Endometrial microvascular endothelial cells (primary cell): ENCODE results near the gene CSTPP1. TPM values are rescaled to one million over a fixed set of nuclear protein-coding genes. Genes with fewer than 3 reads are reported as not detected.
"Not testable (repeated sequence)": the region's sequence is repeated elsewhere in the genome, so short reads cannot be mapped to it uniquely, and the experiment has no call there.

Source experiments
- in situ Hi-C: cut with HindIII; loops from 2 replicates; pipeline ENCODE4 v1.10.0; 2017; ENCODE audit warnings: low sequenced_read_pairs, low pct_unique_long_range_greater_than_20kb; ENCODE audit errors: inconsistent ontology term
- total RNA-seq: library from RNA; depleted of rRNA; stranded (reverse); fragments of >200 nt; gene quantifications from one replicate; pipeline ENCODE4 v1.2.3, GENCODE V29; 2015; ENCODE audit errors: inconsistent ontology term

Gene CSTPP1
- total RNA-seq, 1 donor from 2014 or later: 24.0 TPM

DNA sequence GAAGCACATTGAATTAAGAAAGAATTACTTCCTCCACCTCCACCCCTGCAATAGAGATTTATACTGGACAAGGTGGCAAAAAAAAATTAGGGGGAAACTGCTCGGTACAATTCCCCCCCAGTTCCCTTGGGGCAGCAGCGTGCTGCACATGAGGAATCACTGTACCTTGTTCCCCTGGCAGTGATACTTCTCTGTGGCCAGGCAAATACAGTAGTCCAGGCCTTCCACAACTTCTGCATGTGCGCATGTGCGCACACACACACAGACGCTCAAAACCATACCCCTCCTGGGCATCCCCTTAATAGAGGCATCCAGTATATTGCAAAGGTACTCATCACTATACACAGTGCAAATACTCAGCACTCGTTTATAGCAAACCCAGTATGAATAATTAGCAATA, 171.2 kb downstream of the CSTPP1 start:
- in situ Hi-C loops: no loop called here

DNA sequence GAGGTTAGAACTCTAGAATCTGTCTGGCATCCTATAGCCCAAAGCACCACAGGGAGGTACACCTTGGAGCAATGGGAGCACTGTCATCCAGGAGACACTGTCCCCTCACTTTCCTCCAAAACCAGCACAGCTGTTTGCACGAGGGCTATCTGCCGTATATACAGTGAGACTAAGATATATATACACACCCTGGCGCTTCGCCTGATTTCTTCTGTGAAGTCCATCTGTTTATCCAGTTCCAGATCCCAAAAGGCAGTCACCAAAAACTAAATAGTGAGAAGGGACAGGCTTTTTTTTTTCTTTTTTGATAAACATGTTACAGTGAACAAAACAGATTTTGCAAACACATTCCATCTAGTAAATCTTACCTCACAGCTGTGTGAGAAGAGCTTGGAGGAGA, 171.7 kb downstream of the CSTPP1 start:
- in situ Hi-C loops: no loop called here

DNA sequence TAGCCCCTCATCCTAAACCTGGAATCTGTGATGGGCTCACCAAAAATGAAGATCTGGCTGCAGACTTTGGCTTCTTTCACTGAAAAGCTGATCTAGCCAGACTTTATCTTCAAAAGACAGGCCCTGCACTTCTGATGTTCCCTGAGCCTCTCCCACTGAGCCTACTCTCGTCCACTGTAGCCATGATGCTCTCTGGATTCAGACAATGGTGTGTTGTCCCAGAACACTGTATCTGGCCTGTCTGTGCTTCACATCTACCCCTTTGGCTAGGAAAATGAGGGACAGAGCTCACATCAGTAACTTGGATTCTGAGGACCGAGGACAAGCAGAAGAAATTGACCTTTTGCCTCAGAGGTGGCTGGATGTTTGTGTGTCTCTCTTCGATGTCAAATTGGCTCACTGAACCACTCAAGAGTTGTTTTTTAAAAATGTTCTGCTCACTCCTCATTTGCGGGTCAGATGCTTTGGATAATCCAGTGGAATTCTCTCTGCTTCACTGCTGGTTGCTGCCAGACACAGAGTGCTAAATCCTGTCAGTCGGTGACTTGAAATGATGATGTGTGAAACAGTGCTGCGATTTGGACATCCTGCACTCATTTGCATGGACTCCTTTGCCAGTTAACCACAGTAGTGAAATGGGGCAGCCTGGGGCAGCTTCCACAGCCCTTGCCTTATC, 172.6 kb downstream of the CSTPP1 start:
- in situ Hi-C loops: no loop called here

DNA sequence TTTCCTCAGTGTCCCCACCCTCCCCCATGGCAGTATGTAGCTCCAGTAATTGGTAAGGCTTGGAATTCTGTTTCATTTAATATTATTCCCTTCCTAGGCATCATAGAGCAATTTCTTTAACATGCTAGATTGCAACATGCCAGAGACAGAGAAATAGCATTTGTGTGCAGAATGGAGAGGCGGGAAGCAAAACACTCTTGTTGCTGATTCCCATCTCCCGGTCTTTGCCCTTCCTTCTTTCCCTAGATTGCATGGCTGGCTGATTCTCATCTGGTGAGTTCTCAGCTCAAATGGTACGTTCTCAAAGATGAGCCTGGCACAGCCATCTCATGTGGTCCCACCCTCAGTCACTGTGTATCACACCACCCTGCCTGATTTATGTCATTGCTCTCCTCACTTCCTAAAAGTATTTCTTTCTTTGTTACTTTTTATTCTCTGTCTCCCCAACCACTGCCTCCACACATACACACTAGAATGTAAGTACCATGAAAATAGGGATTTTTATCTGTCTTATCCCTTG, 173.2 kb downstream of the CSTPP1 start:
- in situ Hi-C loops: no loop called here

DNA sequence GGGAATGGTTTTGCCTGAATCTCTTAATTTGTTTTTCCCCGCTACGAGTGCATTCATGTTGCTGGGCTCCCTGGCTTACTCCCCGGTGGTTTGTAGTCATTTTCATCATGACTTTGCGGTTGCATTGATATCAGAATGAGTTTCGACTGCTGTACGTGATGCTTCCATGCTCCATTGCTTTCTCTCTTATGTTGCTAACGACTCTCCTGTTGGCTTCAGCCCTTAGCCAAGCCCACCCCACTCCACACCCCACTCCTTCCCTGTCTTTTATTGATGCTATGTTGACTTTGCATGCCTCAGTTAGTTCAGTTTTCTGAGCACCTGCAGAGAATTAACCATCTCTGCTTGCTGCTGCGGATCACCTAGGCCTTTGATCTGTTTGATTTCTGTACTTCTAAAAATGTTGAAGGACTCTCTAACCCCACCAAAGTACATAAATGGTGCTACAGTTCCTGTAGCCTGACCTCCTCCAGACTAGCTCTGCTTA, 174.8 kb downstream of the CSTPP1 start:
- in situ Hi-C loops: no loop called here

DNA sequence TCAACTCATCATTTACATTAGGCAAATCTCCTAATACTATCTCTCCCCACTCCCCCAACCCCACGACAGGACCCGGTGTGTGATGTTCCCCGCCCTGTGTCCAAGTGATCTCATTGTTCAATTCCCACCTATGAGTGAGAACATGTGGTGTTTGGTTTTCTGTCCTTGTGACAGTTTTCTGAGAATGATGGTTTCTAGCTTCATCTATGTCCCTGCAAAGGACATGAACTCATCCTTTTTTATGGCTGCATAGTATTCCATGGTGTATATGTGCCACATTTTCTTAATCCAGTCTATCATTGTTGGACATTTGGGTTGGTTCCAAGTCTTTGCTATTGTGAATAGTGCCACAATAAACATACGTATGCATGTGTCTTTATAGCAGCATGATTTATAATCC, 176.4 kb downstream of the CSTPP1 start:
- in situ Hi-C loops: not testable (repeated sequence)

DNA sequence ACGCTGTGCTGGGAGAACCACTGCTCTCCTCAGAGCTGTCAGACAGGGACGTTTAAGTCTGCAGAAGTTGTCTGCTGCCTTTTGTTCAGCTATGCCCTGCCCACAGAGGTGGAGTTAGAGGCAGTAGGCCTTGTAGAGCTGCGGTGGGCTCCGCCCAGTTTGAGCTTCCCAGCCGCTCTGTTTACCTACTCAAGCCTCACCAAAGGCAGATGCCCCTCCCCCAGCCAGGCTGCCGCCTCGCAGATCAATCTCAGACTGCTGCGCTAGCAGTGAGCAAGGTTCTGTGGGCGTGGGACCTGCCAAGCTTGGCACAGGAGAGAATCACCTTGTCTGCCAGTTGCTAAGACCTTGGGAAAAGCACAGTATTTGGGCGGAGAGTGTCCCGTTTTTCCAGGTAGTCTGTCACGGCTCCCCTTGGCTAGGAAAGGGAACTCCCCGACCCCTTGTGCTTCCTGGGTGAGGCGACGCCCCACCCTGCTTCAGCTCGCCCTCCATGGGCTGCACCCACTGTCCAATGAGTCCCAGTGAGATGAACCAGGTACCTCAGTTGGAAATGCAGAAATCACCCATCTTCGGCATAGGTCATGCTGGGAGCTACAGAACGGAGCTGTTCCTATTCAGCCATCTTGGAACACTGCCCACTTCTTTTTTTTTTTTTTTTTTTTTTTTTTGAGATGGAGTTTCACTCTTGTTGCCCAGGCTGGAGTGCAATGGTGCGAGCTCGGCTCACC, 182.6 kb downstream of the CSTPP1 start:
- in situ Hi-C loops: not testable (repeated sequence)

DNA sequence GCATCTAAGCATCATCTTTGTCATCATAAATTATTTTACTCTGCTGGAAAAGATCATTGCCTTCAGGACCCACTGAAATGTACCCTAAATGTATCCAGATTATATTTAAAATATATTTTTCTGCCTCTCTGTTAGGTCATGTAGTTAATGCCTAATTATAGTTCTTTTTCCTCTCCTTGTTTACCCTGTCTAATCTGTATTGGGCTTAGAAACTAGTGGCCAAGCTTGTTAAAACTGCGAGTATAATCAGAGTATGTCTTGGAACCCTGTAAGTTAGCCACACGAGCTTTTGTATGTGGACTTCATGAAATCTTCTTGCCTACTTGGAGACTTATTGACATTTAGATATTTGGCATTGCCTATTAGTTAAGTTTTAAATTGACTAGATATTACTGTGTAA, 184.5 kb downstream of the CSTPP1 start:
- in situ Hi-C loops: no loop called here

DNA sequence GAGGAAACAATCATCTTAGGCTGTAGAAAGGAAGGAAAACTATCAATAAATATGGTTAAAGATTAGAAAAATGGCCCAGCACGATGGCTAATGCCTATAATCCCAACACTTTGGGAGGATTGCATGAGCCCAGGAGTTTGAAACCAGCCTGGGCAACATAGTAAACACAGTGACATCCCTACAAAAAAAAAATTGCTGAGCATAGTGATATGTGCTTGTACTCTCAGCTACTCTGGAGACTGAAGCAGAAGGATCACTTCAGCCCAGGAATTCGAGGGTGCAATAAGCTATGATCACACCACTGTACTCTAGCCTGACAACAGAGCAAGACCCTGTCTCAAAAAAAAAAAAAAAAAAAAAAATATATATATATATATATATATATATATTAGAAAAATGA, 185.2 kb downstream of the CSTPP1 start:
- in situ Hi-C loops: no loop called here

DNA sequence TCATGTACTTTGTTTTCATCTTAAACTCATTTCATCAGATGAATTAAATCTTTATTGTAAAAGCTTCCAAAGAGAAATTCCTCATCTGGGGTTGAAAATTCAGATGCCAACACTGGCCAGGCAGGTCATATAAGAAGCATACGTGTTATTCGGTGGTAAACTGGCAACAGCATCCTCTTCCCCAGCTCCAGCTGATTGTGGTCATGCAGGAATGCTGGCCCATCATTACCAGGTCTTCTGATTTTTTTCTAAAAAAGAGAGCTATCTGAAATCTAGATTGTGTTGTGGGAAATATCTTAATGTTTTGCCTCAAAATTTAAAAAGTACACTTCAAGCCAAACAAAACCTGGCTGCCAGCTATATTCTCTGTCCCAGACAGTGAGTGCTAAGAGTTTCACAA, 186.5 kb downstream of the CSTPP1 start:
- in situ Hi-C loops: no loop called here

DNA sequence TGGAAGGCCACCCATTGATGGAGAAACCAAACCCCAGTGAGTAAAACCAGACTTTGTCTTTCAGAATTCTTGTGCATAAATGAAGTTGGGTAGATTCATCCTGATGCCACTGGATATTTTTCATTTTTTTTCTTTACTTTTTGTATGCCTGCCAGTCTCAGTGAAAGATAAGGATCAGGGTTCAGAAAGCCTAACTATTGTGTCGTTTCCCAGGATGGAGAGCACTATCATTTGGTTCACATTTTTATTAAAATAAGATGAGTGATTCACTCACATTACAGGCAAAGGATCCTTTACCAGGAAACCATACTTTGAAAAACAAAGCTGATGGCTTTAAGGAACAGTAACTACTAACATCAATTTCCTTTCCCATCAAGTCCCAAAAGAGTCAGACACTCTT, 188.1 kb downstream of the CSTPP1 start:
- in situ Hi-C loops: no loop called here

DNA sequence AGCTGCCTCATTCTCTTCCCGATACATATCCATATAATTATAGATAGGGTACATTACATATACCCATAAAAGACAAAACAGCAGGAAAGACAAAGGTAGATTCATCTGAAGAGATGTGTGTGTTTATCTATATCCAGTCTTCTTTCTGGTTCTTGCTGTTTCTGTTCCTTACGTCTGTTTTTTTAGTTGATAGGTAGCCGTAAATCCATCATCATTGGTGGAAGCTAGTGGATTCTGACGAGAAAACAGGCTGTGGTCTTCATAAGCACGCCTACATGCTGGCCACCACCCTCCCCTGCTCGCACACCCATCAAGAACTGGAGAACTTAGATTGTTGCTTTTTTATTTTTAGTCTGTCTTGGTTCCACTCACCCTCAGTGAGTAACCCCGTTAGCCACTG, 188.5 kb downstream of the CSTPP1 start:
- in situ Hi-C loops: no loop called here

DNA sequence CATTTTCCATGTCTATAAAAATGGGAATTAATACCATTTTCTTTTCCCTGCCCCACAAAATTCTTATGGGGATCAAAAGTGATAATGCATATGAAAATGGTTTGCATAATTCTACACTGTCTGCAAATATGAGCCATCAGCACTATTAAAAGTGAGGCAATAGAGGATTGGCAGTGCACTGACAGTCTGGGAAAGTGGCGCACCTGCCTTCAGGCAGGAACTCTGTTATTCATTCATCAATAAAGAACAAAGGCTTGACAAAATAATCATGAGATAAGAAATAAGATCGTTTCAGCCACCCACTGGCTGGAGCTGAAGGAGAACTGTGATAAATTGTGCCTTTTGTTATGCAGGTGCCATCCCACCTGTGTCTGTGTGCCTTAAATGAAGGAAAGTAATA, 190.7 kb downstream of the CSTPP1 start:
- in situ Hi-C loops: no loop called here

DNA sequence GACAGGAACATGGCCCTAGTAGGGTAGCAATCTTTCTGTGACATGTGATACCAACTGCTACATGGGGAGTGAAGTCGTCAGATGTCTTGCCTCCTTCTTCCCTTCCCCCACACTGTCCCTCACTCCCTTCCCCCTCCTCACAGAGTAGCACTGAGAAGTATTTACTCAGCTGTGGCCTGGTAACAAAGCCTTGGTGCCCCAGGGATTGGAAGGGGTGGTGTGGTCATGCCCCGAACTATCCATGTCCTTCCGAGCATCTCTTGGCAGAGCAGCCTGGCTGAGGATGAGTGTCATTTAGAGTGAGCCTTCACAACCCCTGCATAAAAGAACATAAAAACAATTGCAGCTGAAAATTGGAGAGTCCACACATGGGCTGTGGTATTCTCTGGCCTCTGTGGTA, 194.0 kb downstream of the CSTPP1 start:
- in situ Hi-C loops: no loop called here

DNA sequence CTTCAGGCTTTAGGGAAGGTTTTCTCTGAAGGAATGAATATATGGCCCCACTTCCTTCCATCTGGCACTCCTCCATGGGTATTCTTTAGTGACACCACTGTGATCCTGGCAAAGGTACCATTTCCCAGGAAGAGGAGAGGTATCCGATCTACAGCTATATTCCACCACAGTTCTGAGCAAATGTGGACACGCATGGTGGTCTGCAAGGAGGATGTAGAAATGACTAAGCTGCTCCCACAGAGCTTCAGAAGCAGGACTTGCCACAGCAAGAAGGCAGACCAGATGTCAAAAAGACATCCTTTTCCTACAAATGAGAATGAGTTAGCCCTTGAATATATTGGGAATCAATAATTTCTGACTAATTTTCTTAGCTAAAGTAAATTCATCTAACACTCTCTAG, 194.6 kb downstream of the CSTPP1 start:
- in situ Hi-C loops: no loop called here

DNA sequence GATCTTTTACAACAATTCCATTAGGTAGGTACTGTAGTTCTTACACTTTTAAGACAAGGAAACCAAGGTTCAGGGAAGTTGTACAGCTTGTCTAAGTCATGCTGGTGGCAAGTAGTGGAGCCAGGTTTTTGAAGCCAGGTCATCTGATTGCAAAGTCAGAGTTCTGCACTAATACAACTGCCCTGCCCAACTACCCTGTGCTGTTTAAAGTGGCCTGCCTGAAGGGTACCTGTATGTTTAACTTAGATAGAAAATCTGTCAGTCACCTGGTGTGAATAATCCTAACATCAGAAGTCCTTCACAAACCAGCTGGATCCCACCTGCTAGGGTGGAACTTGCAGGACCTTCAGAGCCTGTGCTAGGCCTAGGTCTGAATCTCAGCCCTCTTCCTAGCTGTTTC, 195.9 kb downstream of the CSTPP1 start:
- in situ Hi-C loops: no loop called here

DNA sequence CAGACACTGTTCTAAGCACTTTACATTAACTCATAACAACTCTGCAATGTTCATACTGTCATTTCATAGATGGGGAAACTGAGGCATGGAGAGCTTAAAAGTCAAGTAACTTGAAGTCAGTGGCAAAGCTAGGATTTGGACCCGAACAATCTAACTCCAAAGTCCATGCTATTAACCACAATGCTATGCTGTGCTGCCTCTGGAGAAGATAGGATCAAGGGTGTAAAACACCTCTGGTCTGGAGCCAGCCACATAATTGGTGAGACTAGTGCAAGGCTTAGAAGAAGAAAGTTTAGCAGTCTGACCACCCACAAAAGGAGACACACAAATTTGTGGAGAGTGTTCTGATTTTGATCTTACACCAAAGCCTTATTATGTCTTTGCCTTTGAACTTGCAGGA, 196.4 kb downstream of the CSTPP1 start:
- in situ Hi-C loops: no loop called here

DNA sequence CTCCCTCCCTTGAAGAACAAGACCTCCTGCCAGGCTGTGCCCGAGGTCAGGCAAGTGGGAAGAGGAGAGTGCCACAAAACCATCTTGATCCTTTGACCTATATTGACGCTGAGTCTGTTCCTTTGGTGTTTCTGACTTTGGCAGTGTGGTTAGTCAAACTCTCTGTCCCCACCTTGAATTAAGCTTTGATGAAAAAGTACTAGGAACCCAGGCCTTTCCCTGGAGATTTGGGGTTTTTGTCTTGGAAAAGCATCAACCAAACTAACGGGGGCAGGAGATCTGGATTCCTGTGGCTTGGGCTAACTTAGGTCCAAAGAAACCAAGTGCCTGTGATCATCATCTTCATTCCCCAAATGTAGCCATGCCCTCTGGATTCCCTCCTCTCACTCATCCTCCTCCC, 199.8 kb downstream of the CSTPP1 start:
- in situ Hi-C loops: no loop called here

DNA sequence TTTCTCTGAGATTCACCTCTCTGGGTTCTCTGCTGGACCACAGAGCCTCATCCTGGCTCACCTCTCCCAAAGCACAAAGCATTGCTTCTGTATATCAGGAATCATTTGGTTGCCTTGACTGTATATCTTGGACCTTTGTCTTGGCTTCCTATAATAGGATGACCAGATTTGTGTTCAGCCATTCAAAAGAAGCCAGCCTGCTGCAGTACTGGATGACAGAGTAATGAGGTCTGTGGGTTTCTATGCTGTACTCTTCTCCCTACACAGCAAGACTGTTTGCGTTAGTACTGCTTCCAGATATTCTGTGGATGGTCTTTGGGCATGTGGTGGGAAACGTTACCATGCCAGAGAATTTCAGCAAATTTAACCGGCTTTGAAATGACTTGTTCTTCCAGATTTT, 200.4 kb downstream of the CSTPP1 start:
- in situ Hi-C loops: no loop called here

DNA sequence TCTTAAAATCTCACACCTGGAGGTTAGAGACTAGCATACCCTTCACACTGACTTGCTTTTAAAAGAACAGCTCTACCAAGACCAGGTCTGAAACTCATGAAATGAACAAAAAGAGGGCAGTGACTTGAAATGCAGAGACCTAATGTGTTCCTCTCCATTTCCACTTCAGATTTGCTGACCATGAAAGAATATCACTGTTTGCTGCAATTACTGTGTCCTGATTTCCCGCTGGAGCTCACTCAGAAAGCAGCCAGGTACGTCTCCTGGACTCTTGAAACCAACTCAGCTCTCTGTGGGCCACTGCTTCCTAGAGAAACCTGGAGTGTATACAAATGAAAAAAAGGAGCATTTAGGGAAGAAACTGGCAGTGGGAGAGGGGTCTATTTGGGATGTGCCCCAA, 200.9 kb downstream of the CSTPP1 start:
- in situ Hi-C loops: no loop called here
